Breast epithelium (tissue), 3 donors: ENCODE measurements around the gene ATP8B4.

Experiments used
- POLR2A ChIP-seq: fragments of 450-650 bp; IDR thresholded peaks from one replicate; pipeline ENCODE4 v1.6.1; 2016; ENCODE audit warnings: antibody characterized with exemption, mild to moderate bottlenecking, moderate library complexity
- POLR2AphosphoS5 ChIP-seq, 3 donors: sonication (generic); formaldehyde crosslinking; IDR thresholded peaks; one replicate each; pipeline ENCODE4 v1.6.1; 2017; ENCODE audit warnings: antibody characterized with exemption in 3 of 3
- TF ChIP-seq, protein P1 (sequence below), 3 donors: fragments of 450-650 bp; IDR thresholded peaks; one replicate each; pipeline ENCODE4 v1.5.1; 2016 to 2017; ENCODE audit warnings: antibody characterized with exemption in 3 of 3, mild to moderate bottlenecking in 3 of 3, moderate library complexity in 3 of 3

DNA sequence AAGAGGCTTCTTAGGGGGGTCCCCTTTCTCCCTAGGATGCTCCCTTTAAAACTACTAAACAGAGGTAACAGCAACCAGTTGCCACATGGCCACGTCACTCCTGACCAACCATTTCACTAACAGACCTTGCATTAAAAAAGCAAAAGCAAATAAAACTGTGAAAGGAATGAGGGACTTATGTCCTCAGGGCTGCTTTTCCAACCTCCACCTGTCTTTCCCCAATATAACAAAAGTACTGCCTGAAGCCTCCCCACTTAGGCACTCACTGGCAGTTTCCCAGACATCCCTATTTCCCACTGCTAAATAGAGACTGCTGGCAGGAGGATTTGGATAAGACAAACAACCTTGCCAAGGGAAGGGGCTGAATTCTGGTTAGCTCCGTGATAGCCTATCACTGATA, 130.3 kb downstream of the ATP8B4 start:
- TF ChIP-seq, protein P1, sequence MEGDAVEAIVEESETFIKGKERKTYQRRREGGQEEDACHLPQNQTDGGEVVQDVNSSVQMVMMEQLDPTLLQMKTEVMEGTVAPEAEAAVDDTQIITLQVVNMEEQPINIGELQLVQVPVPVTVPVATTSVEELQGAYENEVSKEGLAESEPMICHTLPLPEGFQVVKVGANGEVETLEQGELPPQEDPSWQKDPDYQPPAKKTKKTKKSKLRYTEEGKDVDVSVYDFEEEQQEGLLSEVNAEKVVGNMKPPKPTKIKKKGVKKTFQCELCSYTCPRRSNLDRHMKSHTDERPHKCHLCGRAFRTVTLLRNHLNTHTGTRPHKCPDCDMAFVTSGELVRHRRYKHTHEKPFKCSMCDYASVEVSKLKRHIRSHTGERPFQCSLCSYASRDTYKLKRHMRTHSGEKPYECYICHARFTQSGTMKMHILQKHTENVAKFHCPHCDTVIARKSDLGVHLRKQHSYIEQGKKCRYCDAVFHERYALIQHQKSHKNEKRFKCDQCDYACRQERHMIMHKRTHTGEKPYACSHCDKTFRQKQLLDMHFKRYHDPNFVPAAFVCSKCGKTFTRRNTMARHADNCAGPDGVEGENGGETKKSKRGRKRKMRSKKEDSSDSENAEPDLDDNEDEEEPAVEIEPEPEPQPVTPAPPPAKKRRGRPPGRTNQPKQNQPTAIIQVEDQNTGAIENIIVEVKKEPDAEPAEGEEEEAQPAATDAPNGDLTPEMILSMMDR (IDR thresholded peaks at IDR 0.05): no peak
- TF ChIP-seq POLR2A: no peak
- TF ChIP-seq POLR2AphosphoS5 (IDR thresholded peaks at IDR 0.05): no peak
